Adrenal gland (tissue), 5 donors: ENCODE data around the gene ROR1.

Experiments used
- CTCF ChIP-seq, 6 experiments: fragments of 450-650 bp in 4 of 6; fragments of 200-600 bp in 2 of 6; sonication (generic) in 1 of 6; IDR thresholded peaks; 1 replicate in 5 of 6; 2 replicates in 1 of 6; pipeline versions ENCODE4 v1.5.1 to v1.8.0; 2016 to 2021; ENCODE audit warnings: antibody characterized with exemption in 6 of 6, mild to moderate bottlenecking in 2 of 6, moderate library complexity in 1 of 6
- POLR2A ChIP-seq, 2 donors: fragments of 450-650 bp; IDR thresholded peaks; one replicate each; pipeline ENCODE4 v1.6.1; 2017; ENCODE audit warnings: antibody characterized with exemption in 2 of 2, mild to moderate bottlenecking in 2 of 2, moderate library complexity in 1 of 2
- donor health status: DM: no; HTN: no; CAD: no.

GRCh38 chr1:63911049-63911448 is 137.2 kb downstream of the ROR1 start:
- TF ChIP-seq CTCF (IDR thresholded peaks at IDR 0.05) (no peak), POLR2A (IDR thresholded peaks at IDR 0.05) (no peak)
